ENCODE measurements around the gene ZNF431. TPM values are rescaled to one million over a fixed set of nuclear protein-coding genes. Genes with fewer than 3 reads are reported as not detected.

The ZNF431 gene
- total and polyA plus RNA-seq, 3 donors from 2014 or later: 12.8 to 50.0 (median 49.4) TPM

GRCh38 chr19:21147540-21147939 lies 5.7 kb downstream of the ZNF431 start:
- TF ChIP-seq CTCF (IDR thresholded peaks at IDR 0.05): no peak
- no peak for TF ChIP-seq POLR2A (IDR thresholded peaks at IDR 0.05)
- DNase-seq: no peak
- Histone ChIP-seq H3K4me3 (no peak overlapping the region), H3K36me3 (ENCODE audit: low read depth, missing control alignments) (no peaks in the 10 kb centered on the region), H3K27ac (no peak overlapping the region), H3K27me3 (no peaks in the 10 kb centered on the region), H3K9me3 (no peaks in the 10 kb centered on the region), H3K4me1 (no peaks in the 10 kb centered on the region)
- intact Hi-C loops (cut with DNase I; ENCODE audit: low total_unique reads): no loop called here
- WGBS, 2 donors: 85 to 98% methylated on average over 1 of the region's 1 CpG

GRCh38 chr19:21148681-21149080 lies 6.8 kb downstream of the ZNF431 start:
- no peak for DNase-seq
- no peaks in the 10 kb centered on the region for H3K27me3 ChIP-seq
- TF ChIP-seq POLR2A (IDR thresholded peaks at IDR 0.05) (no peak), CTCF (IDR thresholded peaks at IDR 0.05) (no peak)
- no peak overlapping the region for H3K4me3 ChIP-seq
- no peak overlapping the region for H3K27ac ChIP-seq
- no peaks in the 10 kb centered on the region for H3K4me1 ChIP-seq
- no peaks in the 10 kb centered on the region for H3K9me3 ChIP-seq
- no peaks in the 10 kb centered on the region for H3K36me3 ChIP-seq (ENCODE audit: low read depth, missing control alignments)
- intact Hi-C loops (cut with DNase I; ENCODE audit: low total_unique reads): no loop called here

GRCh38 chr19:21149877-21150276 lies 8.0 kb downstream of the ZNF431 start:
- no peaks in the 10 kb centered on the region for H3K9me3 ChIP-seq
- 90 to 98% methylated on average over 6 of the region's 6 CpGs for WGBS, 2 donors
- no peaks in the 10 kb centered on the region for H3K4me1 ChIP-seq
- intact Hi-C loops (cut with DNase I; ENCODE audit: low total_unique reads): no loop called here
- no peaks in the 10 kb centered on the region for H3K36me3 ChIP-seq (ENCODE audit: low read depth, missing control alignments)
- TF ChIP-seq CTCF (IDR thresholded peaks at IDR 0.05) (no peak), POLR2A (IDR thresholded peaks at IDR 0.05) (no peak)
- no peaks in the 10 kb centered on the region for H3K27me3 ChIP-seq
- DNase-seq: no peak
- H3K27ac ChIP-seq: no peak overlapping the region
- no peak overlapping the region for H3K4me3 ChIP-seq

- no peaks in the 10 kb centered on the region for H3K27me3 ChIP-seq
- no peak overlapping the region for H3K27ac ChIP-seq
- no peak overlapping the region for H3K4me3 ChIP-seq
- 100% methylated on average over 1 of the region's 1 CpG for WGBS, 2 donors
- H3K36me3 ChIP-seq (ENCODE audit: low read depth, missing control alignments): no peaks in the 10 kb centered on the region
- intact Hi-C loops (cut with DNase I; ENCODE audit: low total_unique reads): no loop called here
- DNase-seq: no peak
- no peak for TF ChIP-seq CTCF (IDR thresholded peaks at IDR 0.05)
- no peak for TF ChIP-seq POLR2A (IDR thresholded peaks at IDR 0.05)
- no peaks in the 10 kb centered on the region for H3K4me1 ChIP-seq
- no peaks in the 10 kb centered on the region for H3K9me3 ChIP-seq
Measured at GRCh38 chr19:21151460-21151859, 9.6 kb downstream of the ZNF431 start.

- H3K27me3 ChIP-seq: no peaks in the 10 kb centered on the region
- H3K4me3 ChIP-seq: no peak overlapping the region
- no peak for DNase-seq
- no peak for TF ChIP-seq POLR2A (IDR thresholded peaks at IDR 0.05)
- no peak for TF ChIP-seq CTCF (IDR thresholded peaks at IDR 0.05)
- H3K27ac ChIP-seq: no peak overlapping the region
- H3K36me3 ChIP-seq (ENCODE audit: low read depth, missing control alignments): no peaks in the 10 kb centered on the region
- H3K9me3 ChIP-seq: no peaks in the 10 kb centered on the region
- no peaks in the 10 kb centered on the region for H3K4me1 ChIP-seq
- intact Hi-C loops (cut with DNase I; ENCODE audit: low total_unique reads): no loop called here
- WGBS, 2 donors: 83 to 87% methylated on average over 1 of the region's 1 CpG
Measured at GRCh38 chr19:21158523-21159135, 16.8 kb downstream of the ZNF431 start.
